K562 (cell line): ENCODE data around the gene MTMR4.

Experiments
- CHD2 ChIP-seq: IDR thresholded peaks from 2 replicates; pipeline ENCODE4 v1.6.1; 2011; ENCODE audit warnings: low read depth, low read length
- ELF1 ChIP-seq: fragments of 200-800 bp; sonication (Bioruptor generic); IDR thresholded peaks from 2 replicates; pipeline ENCODE4 v1.6.1; 2016; ENCODE audit warnings: missing genetic modification characterization, missing compliant biosample characterization
- GTF2F1 ChIP-seq: IDR thresholded peaks from 2 replicates; pipeline ENCODE4 v1.6.1; 2011; ENCODE audit warnings: low read depth, low read length, improper control_type of control experiment
- MBD2 ChIP-seq: sonication (generic); IDR thresholded peaks from 2 replicates; pipeline ENCODE4 v1.6.1; 2016; ENCODE audit warnings: low read depth, borderline replicate concordance
- POLR2G ChIP-seq: fragments of 200-400 bp; formaldehyde crosslinking; IDR thresholded peaks from 2 replicates; pipeline ENCODE4 v1.6.1; 2017; ENCODE audit warnings: low read depth, mild to moderate bottlenecking, antibody characterized with exemption, low read length, moderate library complexity
- SMC3 ChIP-seq: conservative IDR thresholded peaks from 2 replicates; pipeline ENCODE4 v1.6.1; 2011; ENCODE audit warnings: low read depth, low read length, improper control_type of control experiment; ENCODE audit not compliant: insufficient read depth
- STAT5B ChIP-seq: fragments of 250-450 bp; sonication (Bioruptor Pico); IDR thresholded peaks from 2 replicates; pipeline ENCODE4 v1.8.0; 2021; ENCODE audit warnings: mild to moderate bottlenecking, inconsistent platforms
- TBL1XR1 ChIP-seq, 2 experiments: IDR thresholded peaks; 2 replicates each; pipeline ENCODE4 v1.6.1; 2012; ENCODE audit warnings: improper control_type of control experiment in 2 of 2, low read length in 2 of 2, mild to moderate bottlenecking in 1 of 2
- TF ChIP-seq, protein P1 (sequence below): sonication (generic); formaldehyde crosslinking; IDR thresholded peaks from 2 replicates; pipeline ENCODE4 v1.8.0; 2022; ENCODE audit warnings: missing genetic modification reagents, mild to moderate bottlenecking, borderline replicate concordance
- TF ChIP-seq, protein P2 (sequence below): sonication (generic); formaldehyde crosslinking; IDR thresholded peaks from 2 replicates; pipeline ENCODE4 v1.8.0; 2022; ENCODE audit warnings: mild to moderate bottlenecking, low read depth, missing genetic modification reagents
- TF ChIP-seq, protein P3 (sequence below), 3 experiments: IDR thresholded peaks in 2 of 3; conservative IDR thresholded peaks in 1 of 3; 2 replicates each; pipeline ENCODE4 v1.5.1; 2011 to 2012; ENCODE audit warnings: low read length in 3 of 3, mild to moderate bottlenecking in 3 of 3, control low read depth in 2 of 3, improper control_type of control experiment in 1 of 3, inconsistent platforms in 1 of 3, low read depth in 1 of 3, mixed read lengths in 1 of 3, moderate library complexity in 1 of 3; ENCODE audit not compliant: insufficient read depth in 2 of 3
- TF ChIP-seq, protein P4 (sequence below), 2 experiments: IDR thresholded peaks; 2 replicates each; pipeline ENCODE4 v1.6.1; 2011; ENCODE audit warnings: borderline replicate concordance in 1 of 2, control low read depth in 1 of 2, low read depth in 1 of 2, low read length in 1 of 2, mild to moderate bottlenecking in 1 of 2, mixed read lengths in 1 of 2, moderate library complexity in 1 of 2; ENCODE audit not compliant: insufficient read depth in 1 of 2, insufficient read length in 1 of 2, poor library complexity in 1 of 2, severe bottlenecking in 1 of 2; ENCODE audit errors: extremely low read depth in 1 of 2

DNA sequence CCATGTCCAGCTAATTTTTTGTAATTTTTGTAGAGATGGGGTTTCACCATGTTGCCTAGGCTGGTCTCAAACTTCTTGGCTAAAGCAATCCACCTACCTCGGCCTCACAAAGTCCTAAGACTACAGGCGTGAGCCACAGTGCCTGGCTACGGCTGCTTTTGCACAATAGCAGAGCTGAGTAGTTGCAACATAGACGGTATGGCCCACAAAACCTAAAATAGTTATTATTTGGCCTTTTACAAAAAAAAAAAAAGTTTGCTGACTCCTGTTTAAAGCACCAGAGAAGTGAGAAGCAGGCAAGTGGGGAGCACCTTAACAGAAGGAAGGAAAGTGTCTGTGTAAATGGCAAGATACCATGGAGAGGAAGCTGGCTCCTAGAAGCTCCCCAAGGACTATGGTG, 20.9 kb downstream of the MTMR4 start:
- TF ChIP-seq SMC3, result no peak
- TF ChIP-seq, protein P1, sequence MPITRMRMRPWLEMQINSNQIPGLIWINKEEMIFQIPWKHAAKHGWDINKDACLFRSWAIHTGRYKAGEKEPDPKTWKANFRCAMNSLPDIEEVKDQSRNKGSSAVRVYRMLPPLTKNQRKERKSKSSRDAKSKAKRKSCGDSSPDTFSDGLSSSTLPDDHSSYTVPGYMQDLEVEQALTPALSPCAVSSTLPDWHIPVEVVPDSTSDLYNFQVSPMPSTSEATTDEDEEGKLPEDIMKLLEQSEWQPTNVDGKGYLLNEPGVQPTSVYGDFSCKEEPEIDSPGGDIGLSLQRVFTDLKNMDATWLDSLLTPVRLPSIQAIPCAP, result no peak
- TF ChIP-seq CHD2, result no peak
- TF ChIP-seq, protein P2, sequence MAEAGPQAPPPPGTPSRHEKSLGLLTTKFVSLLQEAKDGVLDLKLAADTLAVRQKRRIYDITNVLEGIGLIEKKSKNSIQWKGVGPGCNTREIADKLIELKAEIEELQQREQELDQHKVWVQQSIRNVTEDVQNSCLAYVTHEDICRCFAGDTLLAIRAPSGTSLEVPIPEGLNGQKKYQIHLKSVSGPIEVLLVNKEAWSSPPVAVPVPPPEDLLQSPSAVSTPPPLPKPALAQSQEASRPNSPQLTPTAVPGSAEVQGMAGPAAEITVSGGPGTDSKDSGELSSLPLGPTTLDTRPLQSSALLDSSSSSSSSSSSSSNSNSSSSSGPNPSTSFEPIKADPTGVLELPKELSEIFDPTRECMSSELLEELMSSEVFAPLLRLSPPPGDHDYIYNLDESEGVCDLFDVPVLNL (CRISPR knock-in tag), result no peak
- no peak for TF ChIP-seq POLR2G
- no peak for TF ChIP-seq GTF2F1
- TF ChIP-seq TBL1XR1 (IDR thresholded peaks at IDR 0.05; ENCODE audit: low read length in 2 of 2), result no peak
- TF ChIP-seq, protein P3, sequence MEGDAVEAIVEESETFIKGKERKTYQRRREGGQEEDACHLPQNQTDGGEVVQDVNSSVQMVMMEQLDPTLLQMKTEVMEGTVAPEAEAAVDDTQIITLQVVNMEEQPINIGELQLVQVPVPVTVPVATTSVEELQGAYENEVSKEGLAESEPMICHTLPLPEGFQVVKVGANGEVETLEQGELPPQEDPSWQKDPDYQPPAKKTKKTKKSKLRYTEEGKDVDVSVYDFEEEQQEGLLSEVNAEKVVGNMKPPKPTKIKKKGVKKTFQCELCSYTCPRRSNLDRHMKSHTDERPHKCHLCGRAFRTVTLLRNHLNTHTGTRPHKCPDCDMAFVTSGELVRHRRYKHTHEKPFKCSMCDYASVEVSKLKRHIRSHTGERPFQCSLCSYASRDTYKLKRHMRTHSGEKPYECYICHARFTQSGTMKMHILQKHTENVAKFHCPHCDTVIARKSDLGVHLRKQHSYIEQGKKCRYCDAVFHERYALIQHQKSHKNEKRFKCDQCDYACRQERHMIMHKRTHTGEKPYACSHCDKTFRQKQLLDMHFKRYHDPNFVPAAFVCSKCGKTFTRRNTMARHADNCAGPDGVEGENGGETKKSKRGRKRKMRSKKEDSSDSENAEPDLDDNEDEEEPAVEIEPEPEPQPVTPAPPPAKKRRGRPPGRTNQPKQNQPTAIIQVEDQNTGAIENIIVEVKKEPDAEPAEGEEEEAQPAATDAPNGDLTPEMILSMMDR (IDR thresholded peaks at IDR 0.05 in 2 of 3, conservative IDR thresholded peaks at IDR 0.05 in 1 of 3; ENCODE audit: insufficient read depth in 2 of 3, low read depth in 1 of 3, low read length in 3 of 3), result no peak
- no peak for TF ChIP-seq STAT5B (CRISPR knock-in tag)
- TF ChIP-seq, protein P4, sequence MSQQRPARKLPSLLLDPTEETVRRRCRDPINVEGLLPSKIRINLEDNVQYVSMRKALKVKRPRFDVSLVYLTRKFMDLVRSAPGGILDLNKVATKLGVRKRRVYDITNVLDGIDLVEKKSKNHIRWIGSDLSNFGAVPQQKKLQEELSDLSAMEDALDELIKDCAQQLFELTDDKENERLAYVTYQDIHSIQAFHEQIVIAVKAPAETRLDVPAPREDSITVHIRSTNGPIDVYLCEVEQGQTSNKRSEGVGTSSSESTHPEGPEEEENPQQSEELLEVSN (IDR thresholded peaks at IDR 0.05; ENCODE audit: borderline replicate concordance in 1 of 2, extremely low read depth in 1 of 2, insufficient read depth in 1 of 2, insufficient read length in 1 of 2, low read depth in 1 of 2, low read length in 1 of 2, poor library complexity in 1 of 2, severe bottlenecking in 1 of 2), result no peak
- no peak for TF ChIP-seq MBD2
- TF ChIP-seq ELF1 (tag), result no peak
